Testis (tissue), 2 donors: ENCODE measurements around the gene DDIT3.

ENCODE experiments used
- CTCF ChIP-seq, 3 experiments: fragments of 450-650 bp in 2 of 3; fragments of 200-600 bp in 1 of 3; sonication (generic) in 1 of 3; IDR thresholded peaks; one replicate each; pipeline ENCODE4 v1.5.1; 2016 to 2019; ENCODE audit warnings: antibody characterized with exemption in 3 of 3, mild to moderate bottlenecking in 2 of 3, moderate library complexity in 1 of 3
- POLR2A ChIP-seq: fragments of 450-650 bp; IDR thresholded peaks from one replicate; pipeline ENCODE4 v1.6.1; 2017; ENCODE audit warnings: antibody characterized with exemption, mild to moderate bottlenecking, moderate library complexity

DNA sequence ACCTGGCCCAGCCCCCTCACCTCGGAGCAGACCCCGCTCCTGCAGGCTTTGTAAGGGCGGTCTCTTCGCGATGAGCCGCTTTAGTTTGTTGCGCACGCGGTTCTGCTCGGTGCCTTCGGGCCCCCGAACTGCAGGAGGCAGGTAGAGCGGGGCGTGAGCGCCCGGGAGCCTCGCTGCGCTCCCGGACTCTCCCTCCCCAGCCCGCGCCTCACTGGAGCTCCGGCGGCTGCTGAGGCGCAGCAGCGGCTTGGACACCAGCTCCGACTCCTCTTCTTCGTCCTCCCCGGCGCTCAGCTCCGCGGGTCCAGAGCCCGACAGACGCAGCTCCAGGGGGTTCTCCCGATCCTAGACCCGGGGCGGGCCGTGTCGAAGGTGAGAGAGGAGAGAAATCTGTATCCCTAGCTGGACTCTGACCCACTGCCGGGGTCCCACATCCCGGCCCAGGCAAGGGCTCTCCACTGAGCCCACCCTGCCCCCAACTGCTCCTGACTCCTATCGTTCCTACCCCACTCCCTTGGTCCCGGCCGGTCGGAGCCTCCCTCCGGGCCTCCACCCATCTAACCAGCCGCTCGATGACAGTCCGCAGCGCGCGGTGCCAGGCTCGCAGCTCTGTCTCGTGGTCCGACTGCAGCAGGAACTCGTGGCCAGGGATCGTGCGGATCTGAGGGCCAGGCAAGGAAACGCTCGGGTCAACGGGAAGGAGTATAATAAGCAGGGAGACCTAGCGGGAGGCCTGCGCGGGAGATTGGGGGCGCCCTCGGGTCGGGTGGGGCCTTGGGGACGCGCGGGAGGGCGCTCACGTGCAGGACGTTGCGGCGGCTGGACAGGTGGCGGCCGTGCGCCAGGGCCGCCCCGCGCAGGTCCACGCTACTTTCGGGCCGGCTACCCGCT lies 44.8 kb downstream of the DDIT3 start:
- TF ChIP-seq CTCF (IDR thresholded peaks at IDR 0.05), result no peak
- no peak for TF ChIP-seq POLR2A
